Activated CD8-positive, alpha-beta T cell treated with anti-CD3 and anti-CD28 coated beads for 36 hours (primary cell): ENCODE measurements around the gene NBPF12. TPM values are rescaled to one million over a fixed set of nuclear protein-coding genes. Genes with fewer than 3 reads are reported as not detected.
A peak's percentile ranks its signal among the peaks of the same experiment; 100 is the strongest.
"Not testable (repeated sequence)": the region's sequence is repeated elsewhere in the genome, so short reads cannot be mapped to it uniquely, and the experiment has no call there.

ENCODE experiments used
- ATAC-seq: fragments of 200-7000 bp; cut with Tn5 transposase; one replicate; pipeline ENCODE4 v1.10.0; 2021; ENCODE audit warnings: mild to moderate bottlenecking, moderate library complexity
- CTCF ChIA-PET: fragments of 350-600 bp; sonication (Branson Sonifier 250); formaldehyde crosslinking; loops from one replicate; lab custom pipeline; 2021; ENCODE audit warnings: antibody characterized with exemption; lab: Charles Lee
- POLR2A ChIA-PET: fragments of 350-600 bp; sonication (Branson Sonifier 250); formaldehyde crosslinking; loops from one replicate; lab custom pipeline; 2021; ENCODE audit warnings: antibody characterized with exemption; lab: Charles Lee
- DNase-seq: peaks from one replicate; pipeline ENCODE4 v3.0.0-alpha.2; 2020
- H3K27ac Mint-ChIP-seq: one replicate; pipeline ENCODE4 v1.8.0; 2021; ENCODE audit warnings: mild to moderate bottlenecking, mixed read lengths
- H3K27me3 Mint-ChIP-seq: one replicate; pipeline ENCODE4 v1.8.0; 2021; ENCODE audit warnings: mixed read lengths
- H3K36me3 Mint-ChIP-seq: one replicate; pipeline ENCODE4 v1.8.0; 2021; ENCODE audit warnings: low read depth, mixed read lengths
- H3K4me1 Mint-ChIP-seq: one replicate; pipeline ENCODE4 v1.8.0; 2021; ENCODE audit warnings: low read depth, mixed read lengths
- H3K4me3 Mint-ChIP-seq: one replicate; pipeline ENCODE4 v1.8.0; 2021; ENCODE audit warnings: mild to moderate bottlenecking, moderate library complexity, mixed read lengths
- H3K9me3 Mint-ChIP-seq: one replicate; pipeline ENCODE4 v1.8.0; 2021; ENCODE audit warnings: mixed read lengths
- CTCF ChIP-seq: fragments of 200-600 bp; IDR thresholded peaks from one replicate; pipeline ENCODE4 v1.8.0; 2022; ENCODE audit warnings: antibody characterized with exemption, mild to moderate bottlenecking
- intact Hi-C: fragments of 100-400 bp; cut with micrococcal nuclease; formaldehyde crosslinking; loops from one replicate; pipeline ENCODE4 v1.10.0; 2022
- total RNA-seq, 2 experiments: library from RNA; stranded (reverse); gene quantifications; one replicate each; pipeline ENCODE4 v1.2.3, GENCODE V29; 2021

The NBPF12 gene
- total RNA-seq, 2 experiments from 2014 or later, result 5.9 to 6.4 TPM

- H3K27me3 Mint-ChIP-seq, POLR2A ChIA-PET, H3K9me3 Mint-ChIP-seq, CTCF ChIA-PET, ATAC-seq, H3K36me3 Mint-ChIP-seq, intact Hi-C loops: not testable (repeated sequence)
- H3K4me1 Mint-ChIP-seq, result peaks cover 18% of the 10 kb centered on the region
- DNase-seq, result peak; percentile 5
- peak overlapping the region; percentile 53 for H3K4me3 Mint-ChIP-seq
- H3K27ac Mint-ChIP-seq, result peak overlapping the region; percentile 46
These were observed 662 bp upstream of the NBPF12 start for GRCh38 chr1:146937462-146937861.

GRCh38 chr1:146938927-146939786 is 1.0 kb downstream of the NBPF12 start:
- H3K4me1 Mint-ChIP-seq, result peaks cover 18% of the 10 kb centered on the region
- H3K36me3 Mint-ChIP-seq, intact Hi-C loops, H3K9me3 Mint-ChIP-seq, CTCF ChIA-PET, POLR2A ChIA-PET, H3K27me3 Mint-ChIP-seq: not testable (repeated sequence)
- ATAC-seq (peak; percentile 4), DNase-seq (peak; percentile 37)
- H3K4me3 Mint-ChIP-seq, result peak overlapping the region; percentile 79
- peak overlapping the region; percentile 78 for H3K27ac Mint-ChIP-seq

- H3K27ac Mint-ChIP-seq, CTCF ChIA-PET, ATAC-seq, H3K4me3 Mint-ChIP-seq, H3K36me3 Mint-ChIP-seq, DNase-seq, POLR2A ChIA-PET, H3K27me3 Mint-ChIP-seq, intact Hi-C loops, H3K9me3 Mint-ChIP-seq: not testable (repeated sequence)
- peaks cover 11% of the 10 kb centered on the region for H3K4me1 Mint-ChIP-seq
These were observed 2.2 kb downstream of the NBPF12 start for GRCh38 chr1:146940293-146940692.

GRCh38 chr1:146943342-146943886 is 5.3 kb downstream of the NBPF12 start:
- intact Hi-C loops, DNase-seq, POLR2A ChIA-PET, H3K27me3 Mint-ChIP-seq, H3K9me3 Mint-ChIP-seq, H3K36me3 Mint-ChIP-seq, H3K4me3 Mint-ChIP-seq, ATAC-seq, H3K27ac Mint-ChIP-seq, H3K4me1 Mint-ChIP-seq, CTCF ChIA-PET: not testable (repeated sequence)

GRCh38 chr1:146948127-146948526 is 10.0 kb downstream of the NBPF12 start:
- H3K36me3 Mint-ChIP-seq, POLR2A ChIA-PET, H3K27ac Mint-ChIP-seq, H3K27me3 Mint-ChIP-seq, H3K9me3 Mint-ChIP-seq, CTCF ChIA-PET, ATAC-seq, H3K4me1 Mint-ChIP-seq, DNase-seq, intact Hi-C loops, H3K4me3 Mint-ChIP-seq: not testable (repeated sequence)

- H3K27ac Mint-ChIP-seq, ATAC-seq, H3K4me3 Mint-ChIP-seq, POLR2A ChIA-PET, H3K36me3 Mint-ChIP-seq, H3K9me3 Mint-ChIP-seq, DNase-seq, H3K27me3 Mint-ChIP-seq, H3K4me1 Mint-ChIP-seq, intact Hi-C loops, CTCF ChIA-PET: not testable (repeated sequence)
These were observed 26.2 kb downstream of the NBPF12 start for GRCh38 chr1:146964340-146964739.

GRCh38 chr1:146966351-146966750 is 28.2 kb downstream of the NBPF12 start:
- H3K27me3 Mint-ChIP-seq, POLR2A ChIA-PET, H3K4me1 Mint-ChIP-seq, H3K4me3 Mint-ChIP-seq, DNase-seq, H3K27ac Mint-ChIP-seq, H3K9me3 Mint-ChIP-seq, CTCF ChIA-PET, ATAC-seq, intact Hi-C loops, H3K36me3 Mint-ChIP-seq: not testable (repeated sequence)
- peak; percentile 28 for TF ChIP-seq CTCF

GRCh38 chr1:146970656-146971055 is 32.5 kb downstream of the NBPF12 start:
- DNase-seq, H3K27me3 Mint-ChIP-seq, H3K9me3 Mint-ChIP-seq, POLR2A ChIA-PET, CTCF ChIA-PET, H3K27ac Mint-ChIP-seq, ATAC-seq, intact Hi-C loops, H3K36me3 Mint-ChIP-seq, H3K4me3 Mint-ChIP-seq, H3K4me1 Mint-ChIP-seq: not testable (repeated sequence)

GRCh38 chr1:146972681-146973080 is 34.6 kb downstream of the NBPF12 start:
- H3K9me3 Mint-ChIP-seq, H3K4me3 Mint-ChIP-seq, H3K4me1 Mint-ChIP-seq, H3K27ac Mint-ChIP-seq, POLR2A ChIA-PET, ATAC-seq, CTCF ChIA-PET, intact Hi-C loops, H3K27me3 Mint-ChIP-seq, DNase-seq, H3K36me3 Mint-ChIP-seq: not testable (repeated sequence)

- H3K9me3 Mint-ChIP-seq, H3K36me3 Mint-ChIP-seq, H3K27ac Mint-ChIP-seq, DNase-seq, intact Hi-C loops, H3K4me3 Mint-ChIP-seq, CTCF ChIA-PET, ATAC-seq, H3K27me3 Mint-ChIP-seq, H3K4me1 Mint-ChIP-seq, POLR2A ChIA-PET: not testable (repeated sequence)
These were observed 47.7 kb downstream of the NBPF12 start for GRCh38 chr1:146985855-146986254.

- POLR2A ChIA-PET, H3K4me1 Mint-ChIP-seq, H3K27ac Mint-ChIP-seq, CTCF ChIA-PET, ATAC-seq, intact Hi-C loops, H3K27me3 Mint-ChIP-seq, H3K36me3 Mint-ChIP-seq, H3K4me3 Mint-ChIP-seq, H3K9me3 Mint-ChIP-seq, DNase-seq: not testable (repeated sequence)
These were observed 48.3 kb downstream of the NBPF12 start for GRCh38 chr1:146986450-146986849.
